Measurements from ENCODE around the gene IMMP2L.

GRCh38 chr7:110994028-110994967, 568.0 kb downstream of the IMMP2L start:
- TF ChIP-seq CTCF (conservative IDR thresholded peaks at IDR 0.05; ENCODE audit: low read length) = no peak
- TF ChIP-seq EZH2phosphoT487 (IDR thresholded peaks at IDR 0.05; ENCODE audit: borderline replicate concordance) = no peak

All from Loucy (cell line).